ENCODE results near the gene KMT5C.

KMT5C gene

DNA sequence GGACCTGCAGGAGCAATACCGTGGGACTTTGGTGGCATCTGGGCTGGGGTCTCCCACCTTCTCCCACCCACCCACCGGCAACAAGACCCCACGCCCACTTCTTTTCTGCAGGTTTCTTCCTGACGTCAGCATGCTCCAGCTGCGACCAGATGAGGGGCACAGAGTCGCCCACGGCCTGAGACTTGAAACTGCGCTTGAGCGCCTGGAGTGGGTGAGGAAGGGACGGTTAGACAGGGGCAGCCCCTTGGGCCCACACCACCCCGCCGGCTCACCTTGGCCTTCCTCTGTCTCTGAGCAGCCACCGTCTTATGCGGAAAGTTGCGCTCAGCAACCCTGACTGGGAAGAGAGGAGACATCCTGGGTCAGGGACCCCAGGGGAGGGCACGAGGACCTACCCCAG is 21.2 kb downstream of the KMT5C start:
- H2AFZ ChIP-seq (ENCODE audit: low read depth) = no peak overlapping the region
- no peaks in the 10 kb centered on the region for H4K20me1 ChIP-seq (ENCODE audit: insufficient read depth)
- H3K9ac ChIP-seq = no peak overlapping the region
- H3K27me3 ChIP-seq (ENCODE audit: insufficient read depth, low read depth) = peaks cover 57% of the 10 kb centered on the region
- no peak overlapping the region for H3K27ac ChIP-seq
- no peak overlapping the region for H3K4me2 ChIP-seq
- no peaks in the 10 kb centered on the region for H3K36me3 ChIP-seq (ENCODE audit: insufficient read depth)
- TF ChIP-seq, protein P1, sequence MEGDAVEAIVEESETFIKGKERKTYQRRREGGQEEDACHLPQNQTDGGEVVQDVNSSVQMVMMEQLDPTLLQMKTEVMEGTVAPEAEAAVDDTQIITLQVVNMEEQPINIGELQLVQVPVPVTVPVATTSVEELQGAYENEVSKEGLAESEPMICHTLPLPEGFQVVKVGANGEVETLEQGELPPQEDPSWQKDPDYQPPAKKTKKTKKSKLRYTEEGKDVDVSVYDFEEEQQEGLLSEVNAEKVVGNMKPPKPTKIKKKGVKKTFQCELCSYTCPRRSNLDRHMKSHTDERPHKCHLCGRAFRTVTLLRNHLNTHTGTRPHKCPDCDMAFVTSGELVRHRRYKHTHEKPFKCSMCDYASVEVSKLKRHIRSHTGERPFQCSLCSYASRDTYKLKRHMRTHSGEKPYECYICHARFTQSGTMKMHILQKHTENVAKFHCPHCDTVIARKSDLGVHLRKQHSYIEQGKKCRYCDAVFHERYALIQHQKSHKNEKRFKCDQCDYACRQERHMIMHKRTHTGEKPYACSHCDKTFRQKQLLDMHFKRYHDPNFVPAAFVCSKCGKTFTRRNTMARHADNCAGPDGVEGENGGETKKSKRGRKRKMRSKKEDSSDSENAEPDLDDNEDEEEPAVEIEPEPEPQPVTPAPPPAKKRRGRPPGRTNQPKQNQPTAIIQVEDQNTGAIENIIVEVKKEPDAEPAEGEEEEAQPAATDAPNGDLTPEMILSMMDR (conservative IDR thresholded peaks at IDR 0.05; ENCODE audit: low read depth, low read length) = no peak
- H3K4me1 ChIP-seq (ENCODE audit: low read depth, poor library complexity, severe bottlenecking) = no peaks in the 10 kb centered on the region
- no peak overlapping the region for H3K4me3 ChIP-seq (IDR thresholded peaks at IDR 0.05; ENCODE audit: insufficient read depth, low read depth, low read length)
- no peaks in the 10 kb centered on the region for H3K79me2 ChIP-seq (ENCODE audit: insufficient read depth, low read depth)

DNA sequence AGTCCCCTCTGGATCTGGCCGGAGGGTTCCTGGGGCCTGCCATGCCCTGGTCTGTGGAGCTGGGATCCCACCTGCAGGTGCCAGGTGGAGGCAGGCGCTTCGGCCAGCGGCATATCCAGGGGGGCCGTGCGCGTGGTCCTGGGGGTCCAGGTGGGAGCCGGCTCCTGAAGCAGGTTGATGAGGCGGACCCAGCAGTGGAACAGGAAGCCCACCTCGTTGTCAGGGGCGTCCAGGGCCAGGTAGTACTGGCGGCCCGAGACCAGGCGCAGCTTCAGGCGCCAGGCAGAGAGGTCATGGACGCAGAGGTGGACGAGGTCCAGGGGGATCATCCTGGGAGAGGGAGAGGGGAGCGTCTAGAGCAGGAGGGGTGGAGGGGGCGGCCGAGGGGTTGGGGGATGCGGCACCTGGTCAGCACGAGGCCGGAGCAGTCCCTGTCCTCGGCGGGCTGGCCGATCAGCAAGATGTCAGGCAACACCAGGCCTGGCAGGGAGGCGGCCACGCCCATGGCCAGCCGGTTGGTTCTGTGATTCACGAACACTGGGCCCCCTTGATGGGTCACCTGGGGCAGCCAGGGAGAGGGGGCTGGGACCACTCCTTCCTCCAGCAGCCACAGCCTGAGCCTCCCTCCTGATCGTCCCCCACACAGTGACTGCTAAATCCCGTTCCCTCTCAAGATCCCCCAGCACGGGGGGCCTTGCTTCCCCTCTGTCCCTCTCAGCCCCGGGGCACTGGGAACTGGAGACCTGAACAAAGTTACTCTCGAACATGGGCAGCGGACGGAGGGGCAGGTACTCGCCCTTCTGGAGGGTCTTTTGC is 22.7 kb downstream of the KMT5C start:
- Histone ChIP-seq H3K36me3 (ENCODE audit: insufficient read depth) (no peaks in the 10 kb centered on the region), H3K27ac (no peak overlapping the region), H3K4me1 (ENCODE audit: low read depth, poor library complexity, severe bottlenecking) (no peaks in the 10 kb centered on the region), H3K4me2 (no peak overlapping the region), H3K9ac (no peak overlapping the region), H3K4me3 (IDR thresholded peaks at IDR 0.05; ENCODE audit: insufficient read depth, low read depth, low read length) (no peak overlapping the region), H2AFZ (ENCODE audit: low read depth) (no peak overlapping the region), H3K27me3 (ENCODE audit: insufficient read depth, low read depth) (peaks cover 47% of the 10 kb centered on the region), H4K20me1 (ENCODE audit: insufficient read depth) (no peaks in the 10 kb centered on the region), H3K79me2 (ENCODE audit: insufficient read depth, low read depth) (no peaks in the 10 kb centered on the region)
- TF ChIP-seq, protein P1 (conservative IDR thresholded peaks at IDR 0.05; ENCODE audit: low read depth, low read length) = no peak

DNA sequence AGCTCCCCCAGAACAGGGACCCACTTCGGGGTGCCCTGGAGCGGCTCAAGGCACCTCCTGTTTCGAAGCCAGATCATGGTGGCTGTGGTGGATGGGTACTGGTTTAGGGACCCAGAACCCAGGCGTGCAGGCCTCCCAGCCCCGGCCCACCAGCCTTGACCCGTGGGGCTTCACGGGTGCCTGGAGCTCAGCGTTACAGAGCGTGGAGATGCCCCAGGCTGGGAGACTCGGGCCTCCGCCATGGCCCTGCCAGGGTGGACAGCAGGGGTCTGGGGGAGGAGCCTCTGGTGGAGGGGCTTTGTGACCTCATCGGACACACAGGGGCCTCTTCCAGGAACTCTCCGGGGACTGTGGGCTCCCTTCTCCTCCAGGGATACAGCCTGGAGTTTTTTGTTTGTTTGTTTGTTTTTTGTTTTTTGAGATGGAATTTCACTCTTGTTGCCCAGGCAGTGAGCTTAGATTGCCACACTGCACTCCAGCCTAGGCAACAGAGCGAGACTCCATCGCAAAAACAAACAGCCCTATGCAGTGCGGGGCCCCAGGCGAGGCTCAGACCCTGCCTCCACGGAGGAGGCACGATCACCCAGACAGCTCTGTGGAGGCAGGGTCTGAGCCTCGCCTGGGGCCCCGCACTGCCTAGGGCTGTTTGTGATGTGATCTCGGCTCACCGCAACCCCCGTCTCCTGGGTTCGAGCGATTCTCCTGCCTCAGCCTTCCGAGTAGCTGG is 23.5 kb downstream of the KMT5C start, which contains the start of gene GARIN5B:
GARIN5B (minus strand) TSS at position 271 of the 727 bp plus-strand sequence; CDS start at position 77, 194 bp downstream.
- H2AFZ ChIP-seq (ENCODE audit: low read depth) = no peak within 1 kb of the TSS

DNA sequence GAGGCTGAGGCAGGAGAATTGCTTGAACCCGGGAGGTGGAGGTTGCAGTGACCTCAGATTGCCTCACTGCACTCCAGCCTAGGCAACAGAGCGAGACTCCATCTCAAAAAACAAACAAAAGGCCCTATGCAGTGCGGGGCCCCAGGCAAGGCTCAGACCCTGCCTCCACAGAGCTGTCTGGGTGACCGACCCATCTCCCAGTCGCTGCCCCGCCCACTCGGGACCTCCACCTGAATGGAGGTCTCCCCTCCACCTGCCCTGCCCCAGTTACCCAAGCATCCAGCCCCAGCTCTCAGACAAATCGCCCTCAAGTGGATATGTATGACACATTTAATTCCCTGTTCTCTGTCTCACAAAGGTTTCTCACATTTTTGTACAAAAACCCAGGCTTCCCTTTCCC is 25.6 kb downstream of the KMT5C start:
- TF ChIP-seq, protein P1 (conservative IDR thresholded peaks at IDR 0.05; ENCODE audit: low read depth, low read length) = no peak
- H3K9ac ChIP-seq = no peak overlapping the region
- no peaks in the 10 kb centered on the region for H3K79me2 ChIP-seq (ENCODE audit: insufficient read depth, low read depth)
- no peak overlapping the region for H2AFZ ChIP-seq (ENCODE audit: low read depth)
- peaks cover 54% of the 10 kb centered on the region for H3K27me3 ChIP-seq (ENCODE audit: insufficient read depth, low read depth)
- no peaks in the 10 kb centered on the region for H3K4me1 ChIP-seq (ENCODE audit: low read depth, poor library complexity, severe bottlenecking)
- no peaks in the 10 kb centered on the region for H4K20me1 ChIP-seq (ENCODE audit: insufficient read depth)
- H3K4me2 ChIP-seq = no peak overlapping the region
- H3K4me3 ChIP-seq (IDR thresholded peaks at IDR 0.05; ENCODE audit: insufficient read depth, low read depth, low read length) = no peak overlapping the region
- no peak overlapping the region for H3K27ac ChIP-seq
- no peaks in the 10 kb centered on the region for H3K36me3 ChIP-seq (ENCODE audit: insufficient read depth)

More for the DNA sequence above, 23.5 kb downstream of the KMT5C start, which contains the start of gene GARIN5B:
- H3K79me2 ChIP-seq (ENCODE audit: insufficient read depth, low read depth) = no peaks in the 10 kb centered on the region
- H4K20me1 ChIP-seq (ENCODE audit: insufficient read depth) = no peaks in the 10 kb centered on the region
- H3K27me3 ChIP-seq (ENCODE audit: insufficient read depth, low read depth) = peaks cover 47% of the 10 kb centered on the region; the same call in 1 of the 2 replicates
- no peak within 1 kb of the TSS for H3K9ac ChIP-seq
- TF ChIP-seq, protein P1 (conservative IDR thresholded peaks at IDR 0.05; ENCODE audit: low read depth, low read length) = no peak
- no peak within 1 kb of the TSS for H3K4me3 ChIP-seq (IDR thresholded peaks at IDR 0.05; ENCODE audit: insufficient read depth, low read depth, low read length)
- H3K4me1 ChIP-seq (ENCODE audit: low read depth, poor library complexity, severe bottlenecking) = no peaks in the 10 kb centered on the region
- no peak within 1 kb of the TSS for H3K27ac ChIP-seq
- no peak within 1 kb of the TSS for H3K4me2 ChIP-seq
- H3K36me3 ChIP-seq (ENCODE audit: insufficient read depth) = no peaks in the 10 kb centered on the region

Measured in KMS-11 (cell line).